ENCODE measurements around the gene TSC2.

GRCh38 chr16:2005646-2006045 lies 42.1 kb upstream of the TSC2 start:
- TF ChIP-seq POLR2A (IDR thresholded peaks at IDR 0.05; ENCODE audit: low read depth, low read length) (no peak), CTCF (IDR thresholded peaks at IDR 0.05; ENCODE audit: extremely low read depth in 1 of 2, insufficient read depth in 1 of 2, low read depth in 1 of 2, low read length in 2 of 2) (peak; percentile 46 to 54), POLR2AphosphoS5 (IDR thresholded peaks at IDR 0.05; ENCODE audit: insufficient read depth, low read depth, low read length) (no peak), EZH2 (IDR thresholded peaks at IDR 0.05; ENCODE audit: borderline replicate concordance, low read depth, low read length, severe bottlenecking) (no peak), MAX (IDR thresholded peaks at IDR 0.05; ENCODE audit: insufficient read depth, insufficient read length) (no peak), GATA2 (IDR thresholded peaks at IDR 0.05; ENCODE audit: insufficient read depth, insufficient read length, low read depth, low read length) (no peak), JUN (IDR thresholded peaks at IDR 0.05; ENCODE audit: borderline replicate concordance, insufficient read depth, insufficient read length, low read depth) (no peak)

All from endothelial cell of umbilical vein (primary cell).